MG63 (cell line): ENCODE measurements around the gene FAM177B. TPM values are rescaled to one million over a fixed set of nuclear protein-coding genes. Genes with fewer than 3 reads are reported as not detected.

Experiments
- DNase-seq: peaks from one replicate; pipeline ENCODE4 v3.0.0-alpha.2; 2020
- H3K27me3 ChIP-seq: fragments of 250-450 bp; sonication (Bioruptor Pico); 2 replicates; pipeline ENCODE4 v1.5.1; 2020; ENCODE audit warnings: mild to moderate bottlenecking, moderate library complexity
- H3K36me3 ChIP-seq: fragments of 250-450 bp; sonication (Bioruptor Pico); 2 replicates; pipeline ENCODE4 v1.5.1; 2020; ENCODE audit warnings: mild to moderate bottlenecking, moderate library complexity
- H3K4me3 ChIP-seq: fragments of 250-450 bp; sonication (Bioruptor Pico); 2 replicates; pipeline ENCODE4 v1.5.1; 2020; ENCODE audit warnings: mild to moderate bottlenecking, moderate library complexity
- H3K9me3 ChIP-seq: fragments of 250-450 bp; sonication (Bioruptor Pico); 2 replicates; pipeline ENCODE4 v1.5.1; 2020; ENCODE audit warnings: mild to moderate bottlenecking, moderate library complexity
- total RNA-seq: library from RNA; depleted of rRNA; stranded (reverse); fragments of >200 nt; shearing (Covaris generic); gene quantifications from 2 replicates; pipeline ENCODE4 v1.2.3, GENCODE V29; 2014; ENCODE audit warnings: low replicate concordance; rRNA removed

Gene FAM177B
- total RNA-seq, 1 experiment from 2014 or later = not detected

DNA sequence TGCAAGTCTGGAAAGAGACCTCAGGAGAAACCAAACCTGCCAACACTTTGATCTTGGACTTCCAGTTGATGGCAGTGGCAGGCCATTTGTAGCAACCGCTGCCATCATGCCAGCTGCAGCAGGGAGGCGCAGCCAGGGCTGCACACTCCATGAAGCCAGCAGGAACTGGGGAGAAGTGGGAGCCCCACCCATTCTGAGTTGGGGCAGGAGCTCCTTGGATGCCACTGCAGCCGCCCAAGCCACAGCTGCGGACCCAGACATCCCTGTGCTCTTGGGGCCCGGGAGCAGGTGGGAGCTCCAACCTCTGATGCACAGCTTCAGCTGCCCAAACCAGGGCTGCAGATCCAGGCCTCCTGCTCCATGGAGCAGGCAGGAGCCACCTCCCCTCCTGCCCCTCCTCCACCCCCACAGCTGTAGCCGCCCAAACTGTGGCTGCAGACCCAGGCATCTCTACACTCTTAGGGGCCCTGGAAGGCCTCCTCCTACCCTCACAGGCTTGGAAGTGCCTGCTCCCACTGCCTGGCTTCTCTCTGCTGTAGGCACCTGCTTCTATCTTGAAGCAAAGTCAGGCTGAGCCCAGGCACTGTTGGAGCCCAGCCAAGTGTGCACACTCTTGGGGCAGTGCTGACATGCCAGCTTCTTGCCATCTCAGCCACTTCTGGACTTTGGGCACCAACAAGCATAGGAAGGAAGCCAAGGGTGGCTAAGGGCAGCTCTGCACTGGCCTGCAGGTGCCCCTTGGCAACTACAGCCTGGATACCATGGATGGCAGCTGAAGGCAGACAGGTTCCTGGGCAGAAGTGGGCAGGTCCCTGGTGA is 57.9 kb downstream of the FAM177B start:
- no peaks in the 10 kb centered on the region for H3K27me3 ChIP-seq
- H3K36me3 ChIP-seq = no peaks in the 10 kb centered on the region
- no peak overlapping the region for H3K4me3 ChIP-seq
- DNase-seq = no peak
- H3K9me3 ChIP-seq = no peaks in the 10 kb centered on the region

DNA sequence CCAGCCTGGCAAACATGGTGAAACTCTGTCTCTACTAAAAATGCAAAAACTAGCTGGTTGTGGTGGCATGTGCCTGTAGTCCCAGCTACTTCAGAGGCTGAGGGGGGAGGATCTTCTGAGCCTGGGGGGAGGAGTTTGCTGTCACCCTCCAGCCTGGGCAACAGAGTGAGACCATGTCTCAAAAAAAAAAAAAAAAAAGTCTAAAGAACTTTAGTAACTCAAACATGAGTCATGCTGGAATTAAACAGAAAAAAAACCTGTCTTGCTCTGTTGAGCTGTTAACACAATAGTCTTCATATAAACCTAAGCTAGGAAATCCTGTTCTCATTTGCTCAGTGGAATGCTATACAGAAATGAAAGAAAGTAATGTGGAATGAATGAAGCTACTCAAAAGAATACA is 61.1 kb downstream of the FAM177B start:
- Histone ChIP-seq H3K36me3 (no peaks in the 10 kb centered on the region), H3K9me3 (no peaks in the 10 kb centered on the region), H3K4me3 (no peak overlapping the region), H3K27me3 (no peaks in the 10 kb centered on the region)
- peak; percentile 42 for DNase-seq

DNA sequence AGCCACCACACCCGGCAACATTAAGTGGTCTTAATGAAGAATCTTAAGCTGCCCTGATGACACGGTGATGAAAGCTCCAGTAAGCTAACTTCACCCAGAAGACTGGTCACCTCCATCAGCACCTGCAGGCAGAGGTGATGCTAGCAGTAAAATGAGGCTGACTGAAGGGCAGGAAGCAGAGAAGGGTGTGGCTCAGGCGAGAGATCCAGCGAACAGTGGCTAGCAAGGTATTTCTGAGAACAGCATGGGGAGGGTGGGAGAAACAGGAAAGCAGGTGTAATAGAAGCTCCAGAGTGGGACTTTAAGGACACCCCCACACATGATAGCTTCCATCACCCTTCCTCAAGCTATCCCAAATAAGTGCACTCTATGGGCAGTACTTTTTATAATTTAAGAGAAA is 62.0 kb downstream of the FAM177B start:
- Histone ChIP-seq H3K9me3 (no peaks in the 10 kb centered on the region), H3K36me3 (no peaks in the 10 kb centered on the region), H3K27me3 (no peaks in the 10 kb centered on the region), H3K4me3 (no peak overlapping the region)
- no peak for DNase-seq

Other genes starting within 250 kb of the FAM177B start
- gene HHIPL2, start 189.1 kb upstream of the FAM177B start, total RNA-seq = 0.84 and 1.5 TPM in 2 replicates
- 9.7 and 17.2 TPM in 2 replicates for gene TAF1A, start 147.3 kb upstream of the FAM177B start, total RNA-seq
- 18.2 and 22.4 TPM in 2 replicates for gene MIA3, start 119.1 kb upstream of the FAM177B start, total RNA-seq
- 33.9 and 63.8 TPM in 2 replicates for gene AIDA, start 24.7 kb upstream of the FAM177B start, total RNA-seq
- 56.0 and 102 TPM in 2 replicates for gene BROX, start 24.6 kb upstream of the FAM177B start, total RNA-seq
- gene DISP1, start 77.8 kb downstream of the FAM177B start, total RNA-seq = 1.8 and 2.6 TPM in 2 replicates